HCT116 (cell line): Measurements from ENCODE around the gene MINDY3. TPM values are rescaled to one million over a fixed set of nuclear protein-coding genes. Genes with fewer than 3 reads are reported as not detected.

Experiments used
- ATAC-seq: fragments of 200-7000 bp; cut with Tn5 transposase; 2 replicates; pipeline ENCODE4 v1.9.1; 2020; ENCODE audit warnings: mild to moderate bottlenecking, moderate library complexity
- BruUV-seq: library from RNA; stranded (reverse); fragments of 400-500 nt; replicated peaks from 2 replicates; lab custom pipeline; 2021; lab: Mats Ljungman, UMichigan
- CTCF ChIA-PET: fragments of 300-600 bp; sonication (Branson Sonifier 250); formaldehyde crosslinking; loops from one replicate; lab custom pipeline; 2021; ENCODE audit warnings: antibody characterized with exemption; lab: Charles Lee
- POLR2A ChIA-PET: fragments of 300-600, 350-600 bp; sonication (Branson Sonifier 250); formaldehyde crosslinking; loops from one replicate; lab custom pipeline; 2021; ENCODE audit warnings: antibody characterized with exemption; lab: Charles Lee
- RAD21 ChIA-PET, 2 experiments: fragments of 300-600 bp; sonication (Branson Sonifier 250); formaldehyde crosslinking; loops; one replicate each; lab custom pipeline; 2023; ENCODE audit warnings: low total read pairs in 2 of 2; ENCODE audit not compliant: uncharacterized antibody in 2 of 2, unreplicated experiment in 2 of 2, low non-redundant PET in 1 of 2; lab: Charles Lee
- DNase-seq: peaks from one replicate; pipeline ENCODE4 v3.0.0-alpha.2; 2010; ENCODE audit warnings: low read depth, low spot score
- H2AFZ ChIP-seq: fragments of 200-600 bp; shearing (Covaris generic), sonication (generic); 2 replicates; pipeline ENCODE4 v1.6.1; 2017; ENCODE audit warnings: low read depth, mixed run types, mixed read lengths, antibody characterized with exemption, low read length; ENCODE audit not compliant: poor library complexity, severe bottlenecking
- H3K27ac ChIP-seq: 2 replicates; pipeline ENCODE4 v1.5.1; 2012; ENCODE audit warnings: low read depth, low read length
- H3K27me3 ChIP-seq: fragments of 200-600 bp; sonication (generic); 2 replicates; pipeline ENCODE4 v1.6.1; 2016; ENCODE audit warnings: mixed run types, low read length, mixed read lengths; ENCODE audit not compliant: insufficient read depth
- H3K36me3 ChIP-seq, 2 experiments: fragments of 200-500 bp in 1 of 2; fragments of 200-600 bp in 1 of 2; sonication (Bioruptor generic) in 1 of 2; sonication (generic) in 1 of 2; 2 replicates each; pipeline versions ENCODE4 v1.5.1 to v1.6.1; 2014 to 2016; ENCODE audit warnings: low read length in 2 of 2, inconsistent platforms in 1 of 2, mixed read lengths in 1 of 2, mixed run types in 1 of 2; ENCODE audit not compliant: insufficient read depth in 2 of 2, control insufficient read depth in 1 of 2
- H3K4me1 ChIP-seq, 2 experiments: fragments of 200-600 bp in 1 of 2; sonication (generic) in 1 of 2; 2 replicates each; pipeline versions ENCODE4 v1.5.1 to v1.6.1; 2012 to 2017; ENCODE audit warnings: low read length in 2 of 2, inconsistent platforms in 1 of 2, mild to moderate bottlenecking in 1 of 2, mixed read lengths in 1 of 2, mixed run types in 1 of 2, moderate library complexity in 1 of 2; ENCODE audit not compliant: insufficient read depth in 2 of 2, control insufficient read depth in 1 of 2
- H3K4me2 ChIP-seq: fragments of 200-600 bp; sonication (generic); 2 replicates; pipeline ENCODE4 v1.6.1; 2017; ENCODE audit warnings: mixed run types, low read length, mixed read lengths
- H3K4me3 ChIP-seq, 2 experiments: fragments of 200-600 bp in 1 of 2; sonication (generic) in 1 of 2; replicated peaks in 1 of 2; 2 replicates each; pipeline ENCODE4 v1.5.1; 2011 to 2016; ENCODE audit warnings: low read length in 2 of 2, control low read depth in 1 of 2, low read depth in 1 of 2, mild to moderate bottlenecking in 1 of 2, mixed read lengths in 1 of 2, mixed run types in 1 of 2
- H3K79me2 ChIP-seq: fragments of 200-600 bp; sonication (generic); 2 replicates; pipeline ENCODE4 v1.6.1; 2017; ENCODE audit warnings: mild to moderate bottlenecking, mixed run types, low read length, moderate library complexity, mixed read lengths; ENCODE audit not compliant: insufficient read depth
- H3K9ac ChIP-seq: fragments of 200-600 bp; sonication (generic); 2 replicates; pipeline ENCODE4 v1.6.1; 2016; ENCODE audit warnings: low read length, mixed read lengths
- H3K9me2 ChIP-seq: fragments of 200-600 bp; sonication (generic), shearing (Covaris generic); 2 replicates; pipeline ENCODE4 v1.6.1; 2017; ENCODE audit warnings: mixed run types, mild to moderate bottlenecking, moderate library complexity; ENCODE audit not compliant: insufficient read depth
- H3K9me3 ChIP-seq, 2 experiments: fragments of 200-500 bp in 1 of 2; fragments of 200-600 bp in 1 of 2; sonication (Bioruptor generic) in 1 of 2; sonication (generic) in 1 of 2; 2 replicates each; pipeline ENCODE4 v1.6.1; 2014 to 2017; ENCODE audit warnings: low read length in 2 of 2, mixed read lengths in 2 of 2, inconsistent platforms in 1 of 2, low read depth in 1 of 2, mild to moderate bottlenecking in 1 of 2, mixed run types in 1 of 2, moderate library complexity in 1 of 2; ENCODE audit not compliant: control insufficient read depth in 1 of 2, insufficient read depth in 1 of 2
- H4K20me1 ChIP-seq: fragments of 200-600 bp; sonication (generic), shearing (Covaris generic); 2 replicates; pipeline ENCODE4 v1.6.1; 2017; ENCODE audit warnings: mixed run types, mild to moderate bottlenecking, moderate library complexity; ENCODE audit not compliant: insufficient read depth
- CBX3 ChIP-seq: IDR thresholded peaks from 2 replicates; pipeline ENCODE4 v1.6.1; 2012; ENCODE audit warnings: low read depth
- CTCF ChIP-seq, 3 experiments: fragments of 200-600 bp in 1 of 3; sonication (generic) in 1 of 3; IDR thresholded peaks in 2 of 3; conservative IDR thresholded peaks in 1 of 3; 2 replicates each; pipeline ENCODE4 v1.5.1; 2012 to 2017; ENCODE audit warnings: low read depth in 2 of 3, low read length in 2 of 3, antibody characterized with exemption in 1 of 3, borderline replicate concordance in 1 of 3, control low read depth in 1 of 3, mild to moderate bottlenecking in 1 of 3, mixed read lengths in 1 of 3, mixed run types in 1 of 3, moderate library complexity in 1 of 3; ENCODE audit not compliant: insufficient read depth in 1 of 3
- EZH2 ChIP-seq: fragments of 200-600 bp; sonication (generic); IDR thresholded peaks from 2 replicates; pipeline ENCODE4 v1.6.1; 2017; ENCODE audit warnings: antibody characterized with exemption, mixed run types
- EZH2phosphoT487 ChIP-seq: fragments of 200-600 bp; IDR thresholded peaks from 2 replicates; pipeline ENCODE4 v1.6.1; 2018; ENCODE audit warnings: antibody characterized with exemption, borderline replicate concordance
- FOSL1 ChIP-seq: IDR thresholded peaks from 2 replicates; pipeline ENCODE4 v1.6.1; 2012; ENCODE audit warnings: low read depth
- MAX ChIP-seq: IDR thresholded peaks from 2 replicates; pipeline ENCODE4 v1.6.1; 2012
- POLR2A ChIP-seq: IDR thresholded peaks from 2 replicates; pipeline ENCODE4 v1.7.0; 2011; ENCODE audit warnings: borderline replicate concordance; ENCODE audit not compliant: insufficient read depth, insufficient read length; ENCODE audit errors: extremely low read depth
- RAD21 ChIP-seq: IDR thresholded peaks from 2 replicates; pipeline ENCODE4 v1.6.1; 2012; ENCODE audit warnings: low read depth, mild to moderate bottlenecking
- SP1 ChIP-seq: IDR thresholded peaks from 2 replicates; pipeline ENCODE4 v1.6.1; 2012; ENCODE audit warnings: low read depth
- YY1 ChIP-seq: IDR thresholded peaks from 2 replicates; pipeline ENCODE4 v1.6.1; 2011; ENCODE audit warnings: low read length, low read depth, moderate library complexity, mild to moderate bottlenecking; ENCODE audit not compliant: insufficient replicate concordance; ENCODE audit errors: extremely low read depth
- intact Hi-C: fragments of 100-400 bp; cut with micrococcal nuclease; formaldehyde crosslinking; loops from 2 replicates; pipeline ENCODE4 v1.10.0; 2022
- total RNA-seq: library from RNA; stranded (reverse); gene quantifications from one replicate; pipeline ENCODE4 v1.2.1, GENCODE V29; 2021; ENCODE audit not compliant: unreplicated experiment

The MINDY3 gene
- total RNA-seq, 1 experiment from 2014 or later = 15.5 TPM

GRCh38 chr10:15829495-15829894, 30.8 kb downstream of the MINDY3 start:
- POLR2A ChIA-PET = no interaction called here
- DNase-seq (no peak), ATAC-seq (no peak)
- RAD21 ChIA-PET = no interaction called here
- no peaks in the 10 kb centered on the region for H4K20me1 ChIP-seq
- no peaks in the 10 kb centered on the region for H3K27me3 ChIP-seq
- H3K9me2 ChIP-seq = no peaks in the 10 kb centered on the region
- H3K4me1 ChIP-seq = no peaks in the 10 kb centered on the region
- no peak overlapping the region for H3K9ac ChIP-seq
- no peaks in the 10 kb centered on the region for H3K36me3 ChIP-seq
- no TSS peak for BruUV-seq
- no peaks in the 10 kb centered on the region for H3K79me2 ChIP-seq
- CTCF ChIA-PET = no interaction called here
- TF ChIP-seq CBX3 = no peak
- TF ChIP-seq EZH2 = no peak
- TF ChIP-seq POLR2A = no peak
- TF ChIP-seq SP1 = no peak
- no peak for TF ChIP-seq EZH2phosphoT487
- no peak for TF ChIP-seq MAX
- no peak for TF ChIP-seq FOSL1
- no peak for TF ChIP-seq CTCF (IDR thresholded peaks at IDR 0.05 in 2 of 3, conservative IDR thresholded peaks at IDR 0.05 in 1 of 3; ENCODE audit: borderline replicate concordance in 1 of 3, insufficient read depth in 1 of 3, low read depth in 2 of 3, low read length in 2 of 3)
- TF ChIP-seq RAD21 = no peak
- no peak for TF ChIP-seq YY1
- H3K27ac ChIP-seq = no peak overlapping the region
- intact Hi-C loops = no loop called here
- no peaks in the 10 kb centered on the region for H3K9me3 ChIP-seq
- H3K4me2 ChIP-seq = no peak overlapping the region
- no peak overlapping the region for H2AFZ ChIP-seq
- no peak overlapping the region for H3K4me3 ChIP-seq
